ENCODE data around the gene TRPM3. TPM values are rescaled to one million over a fixed set of nuclear protein-coding genes. Genes with fewer than 3 reads are reported as not detected.

The TRPM3 gene
- total RNA-seq, 2 experiments from 2014 or later: not detected

GRCh38 chr9:71076096-71076495, 45.3 kb downstream of the TRPM3 start:
- no peaks in the 10 kb centered on the region for H3K27me3 Mint-ChIP-seq
- H3K4me1 Mint-ChIP-seq: no peaks in the 10 kb centered on the region
- H3K36me3 Mint-ChIP-seq: no peaks in the 10 kb centered on the region
- CTCF ChIA-PET: no interaction called here
- DNase-seq (no peak), ATAC-seq (no peak)
- no peak overlapping the region for H3K27ac Mint-ChIP-seq
- H3K4me3 Mint-ChIP-seq: no peak overlapping the region
- H3K9me3 Mint-ChIP-seq (ENCODE audit: low read depth): no peaks in the 10 kb centered on the region

DNA sequence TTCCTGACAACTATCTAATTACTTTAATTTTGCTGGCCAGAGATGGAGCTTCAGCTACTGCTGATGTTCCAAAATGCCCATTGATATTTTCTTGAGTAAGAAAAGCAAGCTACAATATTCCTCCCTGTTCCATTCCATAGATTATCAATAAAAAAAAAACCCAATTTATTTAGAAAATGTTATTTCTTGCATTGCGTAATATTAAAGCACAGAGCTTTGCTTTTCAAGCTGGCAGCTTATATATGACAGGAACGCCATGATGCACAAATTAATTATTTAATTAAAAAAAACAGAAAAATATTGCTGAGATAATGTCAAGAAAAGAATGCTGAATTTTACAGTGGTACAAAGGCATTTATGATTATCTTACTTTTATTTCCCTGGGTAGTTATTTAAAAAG, 47.9 kb downstream of the TRPM3 start:
- no peak for DNase-seq
- Mint-ChIP-seq H3K27ac (no peak overlapping the region), H3K27me3 (no peaks in the 10 kb centered on the region), H3K9me3 (ENCODE audit: low read depth) (no peaks in the 10 kb centered on the region), H3K4me1 (no peaks in the 10 kb centered on the region), H3K4me3 (no peak overlapping the region), H3K36me3 (no peaks in the 10 kb centered on the region)
- ATAC-seq: no peak
- CTCF ChIA-PET: no interaction called here

- ATAC-seq: no peak
- H3K4me3 Mint-ChIP-seq: no peak overlapping the region
- no peak overlapping the region for H3K27ac Mint-ChIP-seq
- H3K4me1 Mint-ChIP-seq: no peaks in the 10 kb centered on the region
- no peaks in the 10 kb centered on the region for H3K27me3 Mint-ChIP-seq
- no peak for DNase-seq
- H3K9me3 Mint-ChIP-seq (ENCODE audit: low read depth): no peaks in the 10 kb centered on the region
- no peaks in the 10 kb centered on the region for H3K36me3 Mint-ChIP-seq
- CTCF ChIA-PET: no interaction called here
Measured at GRCh38 chr9:71072587-71072986, 48.8 kb downstream of the TRPM3 start.

DNA sequence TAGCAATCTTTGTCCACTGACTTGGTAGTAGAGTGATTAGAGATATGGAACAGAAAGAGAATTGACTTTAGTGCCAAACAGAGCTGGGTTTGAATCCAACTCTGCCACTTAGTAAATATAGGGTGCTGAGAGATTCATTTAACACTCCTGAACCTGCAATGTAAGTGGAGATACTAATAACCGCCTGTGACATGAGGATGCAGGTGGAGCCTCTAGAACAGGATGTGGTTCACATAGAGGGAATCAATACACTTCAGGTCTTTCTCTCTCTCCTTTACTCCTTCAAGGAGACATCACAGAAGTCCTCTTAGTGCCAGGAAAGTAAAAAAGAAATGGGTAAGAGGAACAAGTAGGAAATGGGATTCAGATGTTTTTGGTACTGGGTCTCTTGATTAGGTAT, 49.8 kb downstream of the TRPM3 start:
- H3K27ac Mint-ChIP-seq: no peak overlapping the region
- no peaks in the 10 kb centered on the region for H3K9me3 Mint-ChIP-seq (ENCODE audit: low read depth)
- CTCF ChIA-PET: no interaction called here
- H3K27me3 Mint-ChIP-seq: no peaks in the 10 kb centered on the region
- no peak for ATAC-seq
- no peaks in the 10 kb centered on the region for H3K36me3 Mint-ChIP-seq
- DNase-seq: no peak
- H3K4me3 Mint-ChIP-seq: no peak overlapping the region
- no peaks in the 10 kb centered on the region for H3K4me1 Mint-ChIP-seq

- Mint-ChIP-seq H3K27me3 (no peaks in the 10 kb centered on the region), H3K4me1 (no peaks in the 10 kb centered on the region), H3K4me3 (no peak overlapping the region), H3K36me3 (no peaks in the 10 kb centered on the region), H3K9me3 (ENCODE audit: low read depth) (no peaks in the 10 kb centered on the region), H3K27ac (no peak overlapping the region)
- ATAC-seq (no peak), DNase-seq (no peak)
- CTCF ChIA-PET: no interaction called here
Measured at GRCh38 chr9:71058660-71059059, 62.8 kb downstream of the TRPM3 start.

- H3K27ac Mint-ChIP-seq: no peak overlapping the region
- no peak for ATAC-seq
- CTCF ChIA-PET: no interaction called here
- no peaks in the 10 kb centered on the region for H3K4me1 Mint-ChIP-seq
- no peaks in the 10 kb centered on the region for H3K27me3 Mint-ChIP-seq
- no peaks in the 10 kb centered on the region for H3K9me3 Mint-ChIP-seq (ENCODE audit: low read depth)
- no peaks in the 10 kb centered on the region for H3K36me3 Mint-ChIP-seq
- no peak overlapping the region for H3K4me3 Mint-ChIP-seq
- no peak for DNase-seq
Measured at GRCh38 chr9:71052287-71052686, 69.1 kb downstream of the TRPM3 start.

GRCh38 chr9:71048280-71048679, 73.1 kb downstream of the TRPM3 start:
- Mint-ChIP-seq H3K4me1 (no peaks in the 10 kb centered on the region), H3K36me3 (no peaks in the 10 kb centered on the region), H3K27ac (no peak overlapping the region), H3K4me3 (no peak overlapping the region), H3K27me3 (no peaks in the 10 kb centered on the region), H3K9me3 (ENCODE audit: low read depth) (no peaks in the 10 kb centered on the region)
- DNase-seq (no peak), ATAC-seq (no peak)
- CTCF ChIA-PET: no interaction called here

DNA sequence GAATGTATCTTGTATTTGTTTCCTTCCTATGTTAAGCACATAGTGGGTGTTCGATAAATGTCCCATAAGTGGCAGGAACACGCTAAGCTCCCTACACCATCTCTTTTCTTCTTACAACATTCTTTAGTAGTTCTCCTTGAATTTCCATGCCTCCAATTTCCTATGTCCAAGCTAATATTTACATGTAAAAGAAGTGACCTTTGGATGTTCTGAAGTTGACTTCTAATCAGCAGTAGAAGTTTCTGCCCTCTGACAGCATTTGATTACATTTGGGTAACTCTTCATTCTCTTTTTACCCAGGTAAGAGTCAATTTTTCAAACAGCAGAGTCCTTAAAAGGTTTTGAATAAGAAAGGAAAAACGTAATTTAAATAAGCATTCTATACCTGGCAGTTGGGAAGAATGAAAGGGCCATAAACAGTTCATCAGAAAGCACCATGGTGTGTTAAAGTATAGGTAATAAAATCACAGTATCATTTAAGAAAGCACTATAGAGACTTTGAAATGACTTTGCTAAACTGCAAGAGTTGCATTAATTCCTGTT, 78.9 kb downstream of the TRPM3 start:
- Mint-ChIP-seq H3K27me3 (no peaks in the 10 kb centered on the region), H3K4me3 (no peak overlapping the region), H3K9me3 (ENCODE audit: low read depth) (no peaks in the 10 kb centered on the region), H3K4me1 (no peaks in the 10 kb centered on the region), H3K27ac (no peak overlapping the region), H3K36me3 (no peaks in the 10 kb centered on the region)
- no peak for ATAC-seq
- CTCF ChIA-PET: no interaction called here
- no peak for DNase-seq

GRCh38 chr9:71037521-71037920, 83.9 kb downstream of the TRPM3 start:
- Mint-ChIP-seq H3K4me1 (no peaks in the 10 kb centered on the region), H3K27ac (no peak overlapping the region), H3K4me3 (no peak overlapping the region), H3K27me3 (no peaks in the 10 kb centered on the region), H3K36me3 (no peaks in the 10 kb centered on the region), H3K9me3 (ENCODE audit: low read depth) (no peaks in the 10 kb centered on the region)
- no peak for DNase-seq
- CTCF ChIA-PET: no interaction called here
- ATAC-seq: no peak

DNA sequence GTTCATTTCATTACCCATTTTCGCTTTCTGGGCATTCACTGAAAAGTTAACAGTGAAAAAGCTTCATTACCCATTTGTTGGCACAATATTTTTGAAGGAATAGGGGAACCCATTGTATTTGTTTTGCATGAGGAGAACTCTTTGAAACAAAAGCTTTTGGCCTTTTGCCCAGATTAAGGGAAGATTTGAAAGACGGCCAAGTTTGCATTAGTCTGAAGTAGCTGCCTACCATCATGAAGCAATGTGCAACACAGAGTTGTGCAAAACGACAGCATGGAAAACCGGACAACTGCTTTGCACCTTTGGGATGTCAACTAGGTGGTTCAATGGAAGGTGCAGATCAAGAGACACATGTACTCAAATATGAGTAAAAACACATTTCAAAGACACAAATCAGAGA, 84.9 kb downstream of the TRPM3 start:
- H3K27ac Mint-ChIP-seq: no peak overlapping the region
- H3K4me1 Mint-ChIP-seq: no peaks in the 10 kb centered on the region
- H3K36me3 Mint-ChIP-seq: no peaks in the 10 kb centered on the region
- H3K9me3 Mint-ChIP-seq (ENCODE audit: low read depth): no peaks in the 10 kb centered on the region
- no peak overlapping the region for H3K4me3 Mint-ChIP-seq
- ATAC-seq (no peak), DNase-seq (no peak)
- CTCF ChIA-PET: no interaction called here
- no peaks in the 10 kb centered on the region for H3K27me3 Mint-ChIP-seq

GRCh38 chr9:71032779-71033178, 88.6 kb downstream of the TRPM3 start:
- CTCF ChIA-PET: no interaction called here
- H3K27ac Mint-ChIP-seq: no peak overlapping the region
- ATAC-seq (no peak), DNase-seq (no peak)
- H3K36me3 Mint-ChIP-seq: no peaks in the 10 kb centered on the region
- H3K9me3 Mint-ChIP-seq (ENCODE audit: low read depth): no peaks in the 10 kb centered on the region
- no peak overlapping the region for H3K4me3 Mint-ChIP-seq
- H3K27me3 Mint-ChIP-seq: no peaks in the 10 kb centered on the region
- no peaks in the 10 kb centered on the region for H3K4me1 Mint-ChIP-seq

DNA sequence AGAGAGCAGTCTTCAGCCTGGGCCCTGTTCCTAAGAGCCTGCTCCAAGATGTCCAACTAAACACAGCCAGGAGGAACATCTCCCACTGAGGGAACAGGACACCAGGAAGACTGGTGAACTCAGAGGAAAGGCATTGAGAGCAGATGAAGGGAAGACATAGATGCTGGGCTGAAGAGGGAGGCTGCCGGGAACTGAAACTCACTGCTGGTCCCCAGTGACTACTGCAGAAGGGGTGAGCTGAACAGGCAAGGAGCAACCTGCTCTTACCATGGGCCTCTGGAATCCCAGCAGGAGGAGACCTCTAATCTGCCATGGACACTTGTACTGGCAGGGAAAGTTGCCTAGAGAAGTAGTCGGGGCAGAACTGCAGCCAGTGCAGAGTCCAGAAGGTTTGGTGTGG, 95.7 kb downstream of the TRPM3 start:
- Mint-ChIP-seq H3K4me3 (no peak overlapping the region), H3K27ac (no peak overlapping the region), H3K9me3 (ENCODE audit: low read depth) (no peaks in the 10 kb centered on the region), H3K4me1 (no peaks in the 10 kb centered on the region), H3K36me3 (no peaks in the 10 kb centered on the region), H3K27me3 (no peaks in the 10 kb centered on the region)
- no peak for ATAC-seq
- CTCF ChIA-PET: no interaction called here
- DNase-seq: no peak

GRCh38 chr9:71025201-71025600, 96.2 kb downstream of the TRPM3 start:
- Mint-ChIP-seq H3K4me3 (no peak overlapping the region), H3K4me1 (no peaks in the 10 kb centered on the region)
- CTCF ChIA-PET: no interaction called here

GRCh38 chr9:71010258-71010657, 111.2 kb downstream of the TRPM3 start:
- ATAC-seq (no peak), DNase-seq (no peak)
- no peaks in the 10 kb centered on the region for H3K4me1 Mint-ChIP-seq
- CTCF ChIA-PET: no interaction called here
- H3K36me3 Mint-ChIP-seq: no peaks in the 10 kb centered on the region
- H3K4me3 Mint-ChIP-seq: no peak overlapping the region
- H3K27me3 Mint-ChIP-seq: no peaks in the 10 kb centered on the region
- H3K27ac Mint-ChIP-seq: no peak overlapping the region
- H3K9me3 Mint-ChIP-seq (ENCODE audit: low read depth): peaks cover 3% of the 10 kb centered on the region

More at GRCh38 chr9:71025201-71025600, 96.2 kb downstream of the TRPM3 start:
- DNase-seq (no peak), ATAC-seq (no peak)
- no peak overlapping the region for H3K27ac Mint-ChIP-seq
- no peaks in the 10 kb centered on the region for H3K36me3 Mint-ChIP-seq
- H3K9me3 Mint-ChIP-seq (ENCODE audit: low read depth): no peaks in the 10 kb centered on the region
- H3K27me3 Mint-ChIP-seq: no peaks in the 10 kb centered on the region

- Mint-ChIP-seq H3K27ac (no peak overlapping the region), H3K36me3 (no peaks in the 10 kb centered on the region), H3K4me1 (no peaks in the 10 kb centered on the region), H3K4me3 (no peak overlapping the region), H3K27me3 (no peaks in the 10 kb centered on the region), H3K9me3 (ENCODE audit: low read depth) (peaks cover 6% of the 10 kb centered on the region)
- DNase-seq (no peak), ATAC-seq (no peak)
- CTCF ChIA-PET: no interaction called here
Measured at GRCh38 chr9:71005456-71005855, 116.0 kb downstream of the TRPM3 start.

All from activated CD8-positive, alpha-beta memory T cell treated with anti-CD3 and anti-CD28 coated beads, Interleukin-2, amount 10 ng/mL, durations not matched to agents 7 days and 5 days (primary cell).